GM19043 (cell line): ENCODE measurements around the gene POT1.

Experiments
- ATAC-seq: cut with Tn5 transposase; IDR thresholded peaks from one replicate; pipeline ENCODE4 v1.9.1; 2021; ENCODE audit warnings: low read depth; ENCODE audit not compliant: unreplicated experiment

POT1 gene

DNA sequence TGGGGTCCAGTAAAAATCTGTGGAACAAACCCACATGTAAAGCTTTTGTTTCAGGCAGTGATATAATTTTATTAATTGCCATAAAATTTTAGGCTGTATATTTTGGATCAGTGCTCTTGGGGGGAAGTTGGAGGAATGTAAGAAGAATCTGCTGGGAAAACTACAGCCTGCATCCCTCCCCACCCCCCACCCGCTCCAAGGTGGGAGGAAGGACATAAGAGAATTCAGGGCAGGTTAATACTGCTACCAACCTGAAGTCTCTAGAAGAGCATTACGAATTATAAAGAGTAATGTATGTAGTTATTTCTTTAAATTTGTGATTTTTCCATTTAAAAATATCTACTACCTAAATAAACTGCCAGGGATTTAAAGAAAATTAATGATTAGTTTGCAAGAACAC, 116.9 kb downstream of the POT1 start:
- no peak for ATAC-seq

DNA sequence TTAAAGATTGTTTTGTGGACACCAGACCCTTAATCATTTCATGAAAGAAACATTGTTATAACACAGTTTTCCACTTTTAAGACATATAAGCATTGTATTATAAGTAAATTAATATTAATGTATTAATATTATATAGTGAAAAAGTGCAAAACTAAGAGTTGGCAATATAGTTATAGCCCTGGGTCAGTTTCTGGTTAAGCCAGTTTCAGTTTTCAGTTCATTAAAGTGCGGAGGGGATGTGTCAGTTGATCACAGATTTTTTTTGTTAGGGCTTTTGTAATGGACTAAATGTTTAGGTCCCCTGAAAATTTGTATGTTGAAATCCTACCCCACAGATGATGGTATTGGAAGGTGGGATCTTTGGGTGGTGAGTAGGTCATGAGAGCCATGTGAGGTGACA, 118.3 kb downstream of the POT1 start:
- ATAC-seq: no peak

DNA sequence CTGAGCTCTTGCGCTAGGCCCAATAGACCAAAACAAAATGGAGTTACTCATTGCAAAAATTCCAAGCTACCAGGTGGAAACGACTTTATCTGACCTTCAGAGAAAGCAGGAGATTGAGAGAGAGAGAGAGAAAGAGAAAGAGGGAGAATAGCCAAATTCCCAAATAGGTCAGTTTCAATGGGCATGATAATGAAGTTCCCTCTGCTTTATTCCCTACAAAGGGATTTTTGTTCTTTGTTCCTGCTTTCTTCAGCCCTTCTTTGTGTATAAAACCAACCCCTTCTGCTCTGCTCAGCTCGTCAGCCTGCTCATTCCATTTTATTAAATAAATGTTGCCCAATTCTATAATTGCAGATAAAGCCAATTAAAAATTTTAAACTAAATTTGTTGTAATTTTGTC, 119.0 kb downstream of the POT1 start:
- ATAC-seq: no peak

DNA sequence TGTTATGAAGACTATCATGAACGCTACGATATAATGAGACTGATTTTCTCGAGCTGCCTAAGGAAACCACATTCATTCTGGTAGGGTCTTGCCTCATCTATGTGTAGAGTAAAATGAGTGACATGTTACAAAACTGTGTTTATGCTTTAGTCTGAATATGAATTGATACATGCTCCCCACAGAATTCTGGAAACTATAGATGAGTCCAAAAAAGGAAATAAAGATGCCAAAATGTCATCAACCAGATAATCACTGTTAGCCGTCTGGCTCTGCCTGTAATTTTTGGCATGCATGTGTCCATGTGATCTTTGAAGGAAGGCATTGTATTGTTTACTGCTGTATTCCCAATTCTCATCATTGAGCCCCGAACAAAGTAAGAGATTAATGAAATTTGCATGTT, 121.4 kb downstream of the POT1 start:
- no peak for ATAC-seq

DNA sequence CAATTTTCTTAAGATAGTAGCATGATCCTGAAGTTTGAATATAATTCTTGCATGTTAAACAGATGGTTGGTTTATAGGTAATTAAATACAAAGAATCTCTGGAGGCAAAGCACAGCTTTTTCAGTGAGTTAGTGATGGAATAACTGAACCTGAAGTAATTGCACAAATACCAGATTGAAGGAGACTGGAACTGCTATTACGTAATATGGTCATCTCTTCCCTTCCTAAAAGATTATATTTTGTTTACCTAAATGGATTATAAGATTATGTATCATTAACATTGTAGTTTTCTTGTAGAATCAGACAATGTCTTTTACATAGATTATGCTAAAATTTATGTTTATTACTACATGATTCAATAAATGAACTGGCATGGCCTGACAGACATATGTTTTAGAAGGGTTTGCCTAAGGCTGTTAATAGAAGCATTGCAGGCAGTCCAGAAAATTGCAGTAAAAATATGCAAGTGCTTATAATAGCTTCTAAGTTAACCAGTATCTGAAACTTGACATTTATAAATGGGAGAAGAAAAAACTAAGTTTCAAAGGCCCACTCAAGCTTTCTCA, 128.2 kb downstream of the POT1 start:
- no peak for ATAC-seq

DNA sequence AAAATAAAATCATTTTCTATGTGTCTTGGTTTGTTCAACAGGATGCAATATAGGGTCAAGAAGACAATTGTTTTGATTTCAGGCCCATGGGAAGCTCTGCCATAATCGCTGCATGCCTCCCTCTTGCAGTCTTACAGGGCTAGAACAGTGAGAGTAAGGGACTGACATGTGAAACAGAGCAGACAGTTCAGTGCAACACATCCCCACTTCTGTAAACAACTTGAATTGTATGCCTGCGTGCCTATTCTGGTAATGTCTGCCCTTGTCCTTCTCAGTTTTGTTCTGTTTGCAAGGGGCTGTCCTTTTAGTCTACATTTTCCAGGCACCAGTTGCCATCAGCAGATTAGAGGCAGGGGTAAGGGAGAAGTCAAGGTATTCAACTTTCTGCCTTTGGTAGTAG, 129.2 kb downstream of the POT1 start:
- ATAC-seq: no peak

DNA sequence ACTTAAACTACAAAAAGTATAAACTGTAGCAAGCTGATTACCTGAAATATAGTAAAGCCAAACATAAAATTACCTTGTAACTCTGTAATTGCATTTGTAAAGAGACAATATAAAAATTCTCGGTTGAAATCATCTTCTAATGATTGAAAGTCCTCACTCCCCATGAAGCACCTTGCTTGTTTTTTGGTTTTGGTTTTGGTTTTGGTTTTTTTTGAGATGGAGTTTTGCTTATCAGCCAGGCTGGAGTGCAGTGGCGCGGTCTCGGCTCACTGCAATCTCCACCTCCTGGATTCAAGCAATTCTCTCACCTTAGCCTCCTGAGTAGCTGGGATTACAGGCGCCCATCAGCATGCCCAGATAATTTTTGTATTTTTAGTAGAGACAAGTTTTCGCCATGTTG, 130.2 kb downstream of the POT1 start:
- ATAC-seq: no peak

DNA sequence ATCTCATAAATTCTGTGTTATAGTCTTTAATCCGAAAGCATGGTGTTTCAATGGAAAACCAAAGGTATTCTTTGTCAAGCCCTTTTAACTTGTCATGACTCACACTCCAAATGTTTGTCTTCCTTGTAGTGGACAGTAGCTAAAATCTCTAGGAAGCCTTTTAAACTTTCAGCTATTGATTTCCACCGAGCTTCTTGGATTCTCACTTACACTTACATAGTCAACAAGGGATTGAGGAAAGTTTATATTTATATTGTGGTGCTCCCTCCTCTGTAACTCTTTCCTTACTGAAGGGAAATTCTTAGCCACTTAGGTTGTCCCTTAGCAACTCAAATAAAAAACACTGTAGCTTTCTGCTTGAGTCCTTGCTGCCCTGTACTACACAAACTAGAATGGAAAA, 132.9 kb downstream of the POT1 start:
- no peak for ATAC-seq

DNA sequence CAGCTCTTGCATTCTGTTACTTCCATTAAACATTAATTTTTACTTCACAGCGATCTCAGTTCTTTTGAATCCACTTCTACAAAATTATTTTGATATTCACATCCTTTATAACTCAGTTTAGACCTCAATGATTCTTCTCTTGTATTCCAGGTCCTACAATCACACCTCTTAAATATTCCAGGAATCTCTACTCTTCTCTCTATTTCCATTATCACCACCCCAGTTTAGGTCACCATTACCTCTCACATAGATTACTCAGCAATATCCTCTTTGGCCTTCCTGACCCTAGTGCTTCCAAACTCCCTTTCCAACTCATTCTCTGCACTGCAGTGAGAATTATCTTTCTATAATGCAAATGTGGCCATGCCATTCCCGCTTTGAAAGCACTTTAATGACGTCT, 136.9 kb downstream of the POT1 start:
- ATAC-seq: no peak

DNA sequence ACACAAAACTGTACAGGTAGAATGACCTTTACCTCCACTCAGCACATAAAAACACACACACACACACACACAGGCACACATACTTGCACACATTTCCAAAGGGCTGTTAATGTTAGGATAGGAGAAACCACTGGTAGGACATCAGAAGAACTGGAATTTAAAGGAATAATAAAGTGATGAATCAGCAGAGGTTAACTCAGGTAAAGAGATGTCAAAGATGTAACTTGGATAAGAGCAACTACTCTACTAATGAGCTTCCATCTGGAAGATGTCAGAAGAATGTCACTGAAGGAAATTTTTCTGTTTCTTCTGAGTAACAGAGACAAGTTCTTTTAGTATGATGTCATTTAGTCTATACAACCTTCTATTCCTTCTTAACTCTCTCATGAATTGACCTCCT, 137.6 kb downstream of the POT1 start:
- no peak for ATAC-seq

DNA sequence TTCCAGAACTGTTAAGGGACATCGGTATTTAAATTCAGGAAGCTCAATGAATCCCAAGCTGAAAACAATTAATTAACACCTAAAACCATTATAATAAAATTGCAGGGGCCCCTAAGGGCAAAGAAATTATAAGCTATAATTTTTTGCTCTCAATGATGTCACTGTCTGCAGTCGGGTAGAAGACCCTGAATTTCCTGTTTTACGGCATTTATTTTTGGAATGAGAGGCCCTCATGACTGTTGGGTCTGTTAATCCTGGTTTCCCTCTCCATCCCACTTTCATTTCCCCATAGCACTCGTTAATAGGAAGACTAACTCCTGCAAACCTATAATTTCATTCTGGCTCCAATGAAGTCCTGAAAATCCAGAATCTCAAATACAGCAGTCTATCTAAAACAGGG, 138.2 kb downstream of the POT1 start:
- ATAC-seq: no peak

DNA sequence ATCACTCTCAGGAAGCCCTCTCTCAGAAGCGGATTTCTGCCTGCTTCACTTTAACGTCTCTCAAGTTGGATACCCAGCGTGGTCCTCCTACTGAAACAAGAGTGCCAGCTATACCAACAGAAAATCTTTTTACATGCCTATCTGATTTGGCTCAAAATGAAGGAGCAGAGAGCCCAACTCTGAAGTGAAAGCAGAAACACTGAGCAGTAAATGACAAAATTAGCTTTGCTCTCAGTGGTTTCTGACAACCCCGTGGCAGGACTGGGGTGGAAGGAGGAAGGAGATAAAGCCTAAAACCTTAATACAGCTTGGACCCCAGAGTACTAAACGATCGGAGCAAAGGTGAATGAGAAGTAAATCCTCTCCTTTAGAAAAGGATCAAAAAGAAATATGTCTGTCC, 139.0 kb downstream of the POT1 start:
- no peak for ATAC-seq

DNA sequence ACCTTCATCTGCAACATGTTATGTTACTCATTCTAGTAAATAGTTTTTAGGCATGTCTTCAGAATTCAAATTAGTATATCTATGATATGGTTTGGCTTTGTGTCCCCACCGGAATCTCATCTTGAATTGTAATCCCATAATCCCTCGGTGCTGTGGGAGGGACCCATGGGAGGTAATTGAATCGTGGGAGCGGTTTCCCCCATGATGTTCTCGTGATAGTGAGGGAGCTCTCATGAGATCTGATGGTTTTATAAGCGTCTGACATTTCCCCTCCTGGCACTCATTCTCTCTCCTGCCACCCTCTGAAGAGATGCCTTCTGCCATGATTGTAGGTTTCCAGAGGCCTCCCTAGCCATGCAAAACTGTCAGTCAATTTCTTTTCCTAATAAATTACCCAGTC, 143.6 kb downstream of the POT1 start:
- ATAC-seq: no peak

DNA sequence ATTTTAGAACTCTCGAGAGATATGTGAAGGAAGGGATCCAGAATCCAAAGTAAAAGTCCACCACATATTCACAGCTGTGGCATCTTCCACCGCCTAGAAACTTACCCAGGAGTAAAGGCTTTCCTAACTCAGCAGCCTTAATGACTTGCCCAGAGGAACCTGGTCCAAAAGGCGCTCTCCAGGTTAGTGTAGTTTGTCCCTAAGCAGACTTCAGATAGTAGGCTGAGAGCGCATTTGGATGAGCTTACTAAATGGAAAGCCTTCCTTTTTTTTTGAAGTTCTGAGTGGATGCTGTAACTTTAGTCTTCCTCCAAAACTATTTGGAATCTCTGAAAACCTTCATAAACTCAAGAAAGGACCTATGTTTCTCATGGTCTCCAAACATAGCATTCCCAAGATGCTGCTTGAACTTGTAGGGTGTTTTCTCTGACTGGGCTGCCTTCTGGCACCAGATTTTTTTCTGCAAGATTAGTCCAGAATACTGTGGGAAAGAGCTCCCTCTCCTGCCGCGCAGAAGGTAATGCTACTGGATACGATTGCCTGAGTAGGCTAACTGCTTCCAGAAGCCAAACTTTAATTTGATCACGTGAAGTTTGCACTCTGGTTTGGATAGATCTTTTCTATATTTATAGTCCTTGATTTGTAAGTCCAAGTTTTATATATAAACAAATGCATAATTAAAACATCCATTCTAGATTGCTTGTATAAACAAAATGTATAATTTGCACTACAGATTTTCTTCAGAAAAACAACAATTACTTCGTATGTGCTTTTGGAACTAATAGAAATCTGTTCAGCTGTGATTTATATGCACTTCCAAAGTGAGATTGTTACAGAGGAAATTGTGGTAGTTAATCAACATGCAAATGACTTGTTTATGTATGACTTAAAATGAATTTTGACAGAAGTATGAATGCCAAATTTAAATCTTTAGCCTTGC, 144.5 kb downstream of the POT1 start:
- peak; percentile 64 for ATAC-seq

DNA sequence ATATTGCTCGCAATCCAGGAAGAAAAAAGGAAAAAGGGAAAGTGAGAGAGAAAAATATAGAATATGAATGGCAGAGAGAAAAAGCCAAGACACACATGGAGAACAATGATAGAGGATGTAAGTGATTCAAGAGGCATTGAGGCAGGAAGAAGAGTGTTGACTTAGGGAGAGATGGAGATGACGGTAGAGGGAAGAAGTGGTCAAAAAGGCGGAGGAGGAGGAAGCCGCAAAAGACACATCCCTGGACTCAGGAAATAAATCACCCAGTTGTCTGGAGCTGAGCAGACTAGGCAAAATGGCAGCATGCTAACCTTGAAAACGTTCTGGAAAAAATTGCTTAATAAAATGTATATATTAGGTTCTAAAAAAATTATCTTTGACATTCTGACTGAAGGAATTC, 146.4 kb downstream of the POT1 start:
- ATAC-seq: no peak

DNA sequence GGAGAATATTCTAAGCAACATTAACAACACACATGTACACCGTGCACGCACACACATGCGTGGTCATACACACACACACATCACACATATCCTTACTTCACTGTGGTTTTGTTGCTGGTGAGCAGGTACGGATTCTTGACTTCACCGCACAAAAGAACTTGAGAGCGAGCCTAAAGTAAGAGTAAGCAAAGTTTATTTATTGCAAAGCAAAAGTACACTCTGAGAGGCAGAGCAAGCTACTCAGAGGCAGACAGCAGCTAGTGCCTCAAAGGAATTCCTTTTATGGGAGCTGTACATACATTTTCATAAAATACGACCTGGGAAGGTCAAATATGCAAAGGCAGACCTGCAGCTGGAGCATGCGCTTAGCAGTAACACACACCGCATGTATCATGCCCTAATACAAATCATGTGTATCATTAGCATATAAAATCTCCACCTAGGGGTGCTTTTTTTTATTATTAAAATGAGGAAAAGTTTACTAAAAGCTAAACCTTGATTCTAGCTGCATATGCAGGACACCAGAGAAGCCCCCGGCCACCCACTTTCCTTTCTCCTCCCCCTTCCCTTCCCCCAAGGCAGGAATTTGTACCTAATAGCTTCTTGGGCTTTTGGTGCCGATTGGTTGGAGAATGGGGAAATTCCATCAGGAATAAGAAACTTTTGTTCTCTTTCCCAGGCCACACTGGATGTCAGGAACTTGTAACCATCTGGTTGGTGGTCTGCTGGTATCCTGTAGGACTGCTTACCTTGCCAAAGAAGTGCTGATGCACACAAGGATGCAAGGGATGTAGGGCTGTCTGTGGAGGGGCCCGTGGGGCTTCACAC, 147.5 kb downstream of the POT1 start:
- no peak for ATAC-seq

DNA sequence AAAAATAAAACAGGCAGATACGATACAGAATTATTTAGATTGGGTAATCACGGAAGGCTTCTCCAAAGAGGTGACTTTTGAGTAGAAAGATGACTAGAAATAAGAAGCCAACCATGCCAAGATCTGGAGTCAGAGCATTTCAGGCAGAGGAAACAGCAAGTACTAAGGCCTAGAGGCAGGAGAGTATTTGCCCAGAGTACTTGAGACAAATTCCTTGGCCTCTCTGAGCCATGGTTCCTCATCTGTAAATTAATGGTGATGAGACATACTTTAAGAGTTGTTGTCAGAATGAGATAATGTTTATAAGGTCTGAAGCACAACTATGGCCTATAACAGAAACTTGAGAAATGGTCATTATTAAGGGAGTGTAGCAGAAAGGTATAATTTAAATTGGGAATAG, 148.2 kb downstream of the POT1 start:
- no peak for ATAC-seq

DNA sequence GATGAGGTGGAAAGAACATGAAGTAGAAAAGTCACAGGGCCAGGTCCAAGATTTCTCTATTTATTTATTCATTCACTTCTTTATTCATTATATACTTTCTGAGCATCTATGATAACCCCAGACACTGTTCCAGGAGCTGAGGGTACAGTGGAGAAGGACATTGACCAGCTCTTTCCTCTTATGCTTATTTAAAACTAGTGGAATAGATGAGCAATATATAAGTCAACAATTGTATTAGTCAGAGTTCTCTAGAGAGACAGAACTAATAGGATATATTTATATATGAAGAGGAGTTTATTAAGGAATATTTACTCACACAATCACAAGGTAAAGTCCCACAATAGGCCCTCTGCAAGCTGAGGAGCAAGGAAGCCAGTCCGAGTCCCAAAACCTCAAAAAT, 149.0 kb downstream of the POT1 start:
- no peak for ATAC-seq

DNA sequence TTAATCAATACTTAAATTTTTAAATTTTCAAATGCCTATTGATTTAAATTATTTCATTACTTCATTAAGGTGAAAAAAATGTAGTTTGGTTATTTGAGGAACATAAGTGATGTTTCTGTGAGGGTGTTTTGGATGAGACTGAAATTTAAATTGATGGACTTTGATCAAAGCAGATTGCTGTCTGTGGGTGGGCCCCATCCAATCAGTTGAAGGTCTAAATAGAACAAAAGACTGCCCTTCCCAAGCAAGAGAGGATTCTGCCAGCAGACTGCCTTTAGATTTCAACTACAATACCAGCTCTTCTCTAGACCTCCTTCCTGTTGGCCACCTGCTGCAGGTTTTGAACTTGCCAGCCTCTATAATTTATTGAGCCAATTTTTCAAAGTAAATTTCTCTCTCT, 149.6 kb downstream of the POT1 start:
- ATAC-seq: no peak

DNA sequence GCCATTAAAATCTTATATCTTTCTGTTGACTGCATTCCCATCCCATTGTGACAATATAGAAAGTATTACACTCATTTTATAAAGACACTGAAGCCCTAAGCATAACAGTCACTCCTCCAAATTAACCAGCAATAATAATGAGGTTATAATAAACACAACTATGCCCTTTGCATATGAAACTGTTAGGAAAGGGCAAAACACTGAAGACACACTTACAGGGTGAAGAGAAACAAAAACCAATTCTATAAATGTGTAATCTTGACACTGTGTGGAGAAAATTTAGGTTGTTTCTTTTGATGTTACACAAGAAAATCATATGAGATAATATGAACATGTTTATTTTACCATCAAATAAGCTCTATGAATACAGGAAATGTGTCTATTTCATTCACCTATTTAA, 150.0 kb downstream of the POT1 start:
- no peak for ATAC-seq

DNA sequence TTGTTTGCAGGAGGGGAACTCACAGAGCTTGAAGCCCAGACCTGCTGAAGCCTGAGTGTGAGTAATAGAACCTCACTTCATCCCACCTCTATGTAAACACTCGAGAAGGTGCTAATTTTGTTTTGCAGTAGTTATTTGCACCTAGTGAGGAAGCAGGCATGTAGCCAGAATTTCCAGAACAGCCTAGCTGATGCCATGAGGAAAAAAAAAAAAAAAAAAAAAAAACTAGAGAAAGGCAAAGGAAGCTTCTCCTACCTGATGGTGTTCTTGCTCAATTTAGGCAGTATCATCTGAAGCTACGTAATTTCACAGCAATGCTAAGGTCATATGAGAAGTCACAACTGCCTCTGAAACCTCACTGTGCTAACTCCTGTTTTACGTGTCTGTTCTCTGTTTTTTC, 150.4 kb downstream of the POT1 start:
- no peak for ATAC-seq

DNA sequence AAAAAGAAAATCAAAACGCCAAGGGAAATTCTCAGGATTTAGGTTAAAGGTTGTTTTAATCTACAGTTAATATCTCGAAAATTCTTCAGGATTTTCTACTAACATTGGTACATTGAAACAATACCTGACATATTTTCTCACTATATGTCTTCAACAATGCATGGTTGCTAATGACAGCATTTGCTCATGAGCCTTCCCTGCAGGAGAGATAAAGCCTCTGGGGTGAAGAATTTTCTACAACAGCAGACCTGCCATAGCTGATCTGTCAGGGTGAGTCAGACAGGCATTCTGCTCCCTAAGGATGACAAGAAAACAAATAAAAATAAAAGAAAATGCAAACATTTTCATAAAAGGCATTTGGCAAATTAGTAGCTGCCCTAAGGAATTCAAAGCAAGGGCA, 152.4 kb downstream of the POT1 start:
- ATAC-seq: no peak
